Ishikawa (cell line): Measurements from ENCODE around the gene TRPM3.

Experiments
- EP300 ChIP-seq: IDR thresholded peaks from 2 replicates; pipeline ENCODE4 v1.6.1; 2012; ENCODE audit warnings: borderline replicate concordance
- NFIC ChIP-seq: IDR thresholded peaks from 2 replicates; pipeline ENCODE4 v1.6.1; 2012
- RAD21 ChIP-seq: IDR thresholded peaks from 2 replicates; pipeline ENCODE4 v1.6.1; 2012; ENCODE audit warnings: low read depth
- TAF1 ChIP-seq: IDR thresholded peaks from 2 replicates; pipeline ENCODE4 v1.6.1; 2012; ENCODE audit warnings: low read depth, mild to moderate bottlenecking
- YY1 ChIP-seq: IDR thresholded peaks from 2 replicates; pipeline ENCODE4 v1.6.1; 2012; ENCODE audit warnings: low read depth
- TF ChIP-seq, protein P1 (sequence below): IDR thresholded peaks from 2 replicates; pipeline ENCODE4 v1.6.1; 2012

DNA sequence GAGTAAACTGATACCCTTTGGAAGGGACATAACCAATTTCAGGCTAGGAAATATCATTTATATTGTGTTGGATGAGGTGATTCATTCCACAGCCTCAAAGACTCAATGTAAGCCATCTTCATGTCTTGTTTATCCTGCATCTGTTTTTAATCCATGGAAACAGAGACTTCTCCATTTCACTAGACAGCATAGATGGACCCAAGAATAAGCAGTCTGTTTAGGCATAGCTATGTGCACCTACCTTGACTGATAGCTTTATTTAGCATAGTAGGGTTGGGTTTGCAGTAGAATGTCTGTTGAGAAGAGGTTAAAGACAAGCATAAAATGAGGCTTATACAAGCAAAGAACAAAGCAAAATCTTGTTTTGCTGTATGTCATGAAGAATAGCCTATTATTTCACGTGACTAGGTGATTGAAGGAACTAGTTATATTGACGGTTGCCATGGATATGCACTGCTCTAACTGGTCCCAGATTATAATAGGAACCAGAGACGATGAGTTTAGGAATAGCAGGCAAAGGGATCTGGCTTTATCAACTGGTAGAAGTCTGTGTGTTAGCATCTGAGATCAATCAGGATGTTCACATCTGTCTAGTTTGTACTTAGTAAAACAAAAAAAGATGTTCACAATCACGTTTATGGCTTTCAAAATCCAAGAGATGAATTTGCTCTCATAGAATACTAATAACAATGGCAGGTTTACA is 552.2 kb downstream of the TRPM3 start:
- TF ChIP-seq NFIC (no peak), EP300 (no peak), RAD21 (no peak), YY1 (no peak), TAF1 (no peak)
- TF ChIP-seq, protein P1, sequence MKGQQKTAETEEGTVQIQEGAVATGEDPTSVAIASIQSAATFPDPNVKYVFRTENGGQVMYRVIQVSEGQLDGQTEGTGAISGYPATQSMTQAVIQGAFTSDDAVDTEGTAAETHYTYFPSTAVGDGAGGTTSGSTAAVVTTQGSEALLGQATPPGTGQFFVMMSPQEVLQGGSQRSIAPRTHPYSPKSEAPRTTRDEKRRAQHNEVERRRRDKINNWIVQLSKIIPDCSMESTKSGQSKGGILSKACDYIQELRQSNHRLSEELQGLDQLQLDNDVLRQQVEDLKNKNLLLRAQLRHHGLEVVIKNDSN, result no peak
